ENCODE data around the gene PTPRN2. TPM values are rescaled to one million over a fixed set of nuclear protein-coding genes. Genes with fewer than 3 reads are reported as not detected.

Gene PTPRN2
- total and polyA plus RNA-seq, 2 of the 8 experiments (the other 6 are each of a cell fraction or from before 2014, with no cell fraction given), result 2.6 to 4.5 TPM

- no peak for TF ChIP-seq SIRT6 (IDR thresholded peaks at IDR 0.05; ENCODE audit: low read length)
- no peak for TF ChIP-seq RBBP5 (IDR thresholded peaks at IDR 0.05; ENCODE audit: borderline replicate concordance, low read depth, low read length)
- no peak for TF ChIP-seq SIX5 (IDR thresholded peaks at IDR 0.05; ENCODE audit: low read depth, low read length)
- no peak for TF ChIP-seq TAF7 (optimal IDR thresholded peaks at IDR 0.05; ENCODE audit: borderline replicate concordance, low read depth, low read length)
- TF ChIP-seq YY1 (IDR thresholded peaks at IDR 0.05; ENCODE audit: low read depth, low read length), result no peak
These were observed 598.0 kb downstream of the PTPRN2 start (continued) for GRCh38 chr7:157989589-157989988.

Measured in H1 (cell line).